ENCODE measurements around the gene PIM2. TPM values are rescaled to one million over a fixed set of nuclear protein-coding genes. Genes with fewer than 3 reads are reported as not detected.
"Not testable (repeated sequence)": the region's sequence is repeated elsewhere in the genome, so short reads cannot be mapped to it uniquely, and the experiment has no call there.

The PIM2 gene
- polyA plus RNA-seq, 12 donors = 1.1 to 4.5 (median 1.7) TPM; not detected in 2

DNA sequence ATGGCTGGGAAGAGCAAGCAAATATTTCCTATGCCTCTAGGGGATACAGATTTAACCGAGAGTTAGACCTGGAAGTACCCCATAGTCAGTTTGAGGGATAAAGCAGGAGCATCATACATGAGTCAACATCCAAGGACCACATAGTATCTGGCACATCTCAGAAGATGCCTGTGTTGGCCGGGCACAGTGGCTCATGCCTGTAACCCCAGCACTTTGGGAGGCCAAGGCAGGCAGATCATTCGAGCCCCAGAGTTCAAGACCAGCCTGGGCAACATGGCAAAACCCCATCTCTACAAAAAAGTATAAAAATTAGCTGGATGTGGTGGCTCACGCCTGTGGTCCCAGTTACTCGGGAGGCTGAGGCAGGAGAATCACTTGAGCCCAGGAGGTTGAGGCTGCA, 32.2 kb downstream of the PIM2 start:
- not testable (repeated sequence) for DNase-seq

DNA sequence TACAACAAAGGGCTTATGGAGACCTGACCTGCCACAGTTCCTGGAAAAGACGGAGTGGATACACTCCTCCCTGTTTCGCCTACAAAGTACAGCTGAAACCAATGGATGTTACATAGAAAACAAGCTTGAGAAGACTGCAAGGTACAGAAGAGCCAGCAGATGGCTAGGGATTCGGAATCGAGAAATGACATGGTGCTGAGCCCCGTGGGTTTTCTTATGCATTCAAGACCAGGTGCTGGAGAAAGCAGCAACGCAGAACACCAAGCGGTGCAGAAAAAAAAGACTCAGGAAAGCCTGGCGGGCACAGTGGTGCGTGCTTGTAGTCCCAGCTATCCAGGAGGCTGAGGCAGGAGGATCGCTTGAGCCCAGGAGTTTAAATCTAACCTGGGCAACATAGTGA, 35.1 kb downstream of the PIM2 start:
- DNase-seq = no peak

DNA sequence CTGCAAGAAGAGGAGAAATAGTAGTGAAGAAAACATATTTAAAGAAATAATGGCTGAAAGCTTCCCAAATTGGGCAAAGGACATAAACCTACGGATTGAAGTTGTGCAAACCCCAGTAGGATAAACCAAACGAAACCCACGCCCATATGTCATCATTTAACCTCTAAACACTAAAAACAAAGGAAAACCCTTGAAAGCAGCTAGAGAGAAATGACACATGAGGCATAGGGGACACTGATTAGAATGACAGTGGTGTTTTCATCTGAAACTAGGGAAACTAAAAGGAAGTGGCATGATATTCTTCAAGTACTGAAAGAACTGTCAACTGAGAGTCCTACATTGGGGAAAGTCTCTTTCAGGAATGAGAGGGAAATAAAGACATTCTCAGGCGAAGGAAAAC, 41.9 kb downstream of the PIM2 start:
- DNase-seq = not testable (repeated sequence)

DNA sequence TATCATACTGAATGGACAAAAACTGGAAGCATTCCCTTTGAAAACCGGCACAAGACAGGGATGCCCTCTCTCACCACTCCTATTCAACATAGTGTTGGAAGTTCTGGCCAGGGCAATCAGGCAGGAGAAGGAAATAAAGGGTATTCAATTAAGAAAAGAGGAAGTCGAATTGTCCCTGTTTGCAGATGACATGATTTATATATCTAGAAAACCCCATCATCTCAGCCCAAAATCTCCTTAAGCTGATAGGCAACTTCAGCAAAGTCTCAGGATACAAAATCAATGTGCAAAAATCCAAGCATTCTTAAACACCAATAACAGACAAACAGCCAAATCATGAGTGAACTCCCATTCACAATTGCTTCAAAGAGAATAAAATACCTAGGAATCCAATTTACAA, 46.8 kb downstream of the PIM2 start:
- not testable (repeated sequence) for DNase-seq

DNA sequence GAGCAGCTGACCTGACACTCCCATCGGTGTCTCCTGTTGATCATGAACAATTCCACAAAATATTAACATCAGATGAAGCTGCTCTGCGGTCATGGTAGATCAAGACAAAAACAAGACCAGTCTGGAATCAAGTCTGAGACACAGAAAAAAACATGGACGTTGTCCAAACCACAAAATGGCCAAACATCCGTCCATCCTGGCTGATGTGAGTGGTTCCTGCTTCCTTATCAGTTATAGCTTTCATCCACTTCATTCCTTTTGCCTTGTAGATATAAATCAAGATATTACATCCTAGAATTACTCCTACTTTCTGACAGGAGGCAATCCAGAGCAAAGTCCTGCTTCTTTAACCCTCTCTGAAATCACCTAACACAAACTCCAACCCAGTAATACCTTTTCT, 54.6 kb downstream of the PIM2 start:
- no peak for DNase-seq

Other genes starting within 250 kb of the PIM2 start
- gene WAS, start 235.2 kb downstream of the PIM2 start, polyA plus RNA-seq (ENCODE audit: insufficient read length in 12 of 12) = 10 to 100 TPM in 2 of 12 donors, 1 to 10 TPM in 9, not detected in 1; 2.5 to 21.9 (median 3.3) TPM
- 10 to 100 TPM in 1 of 12 donors, 1 to 10 TPM in 10, not detected in 1; 3.0 to 21.7 (median 3.9) TPM for gene SUV39H1, start 222.3 kb downstream of the PIM2 start, polyA plus RNA-seq (ENCODE audit: insufficient read length in 12 of 12)
- under 1 TPM in 1 of 12 donors, not detected in 11; 0.29 TPM for gene GLOD5, start 157.3 kb downstream of the PIM2 start, polyA plus RNA-seq (ENCODE audit: insufficient read length in 12 of 12)
- gene GATA1, start 132.4 kb downstream of the PIM2 start, polyA plus RNA-seq (ENCODE audit: insufficient read length in 12 of 12) = 1 to 10 TPM in 2 of 12 donors, under 1 TPM in 8, not detected in 2; 0.37 to 1.4 (median 0.51) TPM
- 100 to 1,000 TPM in 5 of 12 donors, 10 to 100 TPM in 6, not detected in 1; 81.3 to 151 (median 95.2) TPM for gene HDAC6, start 117.0 kb downstream of the PIM2 start, polyA plus RNA-seq (ENCODE audit: insufficient read length in 12 of 12)
- under 1 TPM in 1 of 12 donors, not detected in 11; 0.13 TPM for gene ERAS, start 92.5 kb downstream of the PIM2 start, polyA plus RNA-seq (ENCODE audit: insufficient read length in 12 of 12)
- 10 to 100 TPM in 1 of 12 donors, under 1 TPM in 3, not detected in 8; 0.32 to 22.5 (median 0.41) TPM for gene PCSK1N, start 83.4 kb downstream of the PIM2 start, polyA plus RNA-seq (ENCODE audit: insufficient read length in 12 of 12)
- gene TIMM17B, start 21.3 kb downstream of the PIM2 start, polyA plus RNA-seq (ENCODE audit: insufficient read length in 12 of 12) = 10 to 100 TPM in 11 of 12 donors, not detected in 1; 23.6 to 44.3 (median 28.5) TPM
- 10 to 100 TPM in 11 of 12 donors, not detected in 1; 46.3 to 96.3 (median 58.6) TPM for gene PQBP1, start 21.1 kb downstream of the PIM2 start, polyA plus RNA-seq (ENCODE audit: insufficient read length in 12 of 12)
- 10 to 100 TPM in 11 of 12 donors, not detected in 1; 14.8 to 19.8 (median 16.5) TPM for gene SLC35A2, start 7.4 kb downstream of the PIM2 start, polyA plus RNA-seq (ENCODE audit: insufficient read length in 12 of 12)
- gene OTUD5, start 38.6 kb upstream of the PIM2 start, polyA plus RNA-seq (ENCODE audit: insufficient read length in 12 of 12) = 10 to 100 TPM in 11 of 12 donors, not detected in 1; 30.6 to 57.7 (median 35.2) TPM
- gene KCND1, start 52.8 kb upstream of the PIM2 start, polyA plus RNA-seq (ENCODE audit: insufficient read length in 12 of 12) = 1 to 10 TPM in 4 of 12 donors, under 1 TPM in 6, not detected in 2; 0.63 to 5.0 (median 0.96) TPM
- gene GRIPAP1, start 83.2 kb upstream of the PIM2 start, polyA plus RNA-seq (ENCODE audit: insufficient read length in 12 of 12) = 10 to 100 TPM in 11 of 12 donors, not detected in 1; 15.5 to 49.0 (median 24.6) TPM
- 10 to 100 TPM in 11 of 12 donors, not detected in 1; 18.0 to 39.7 (median 20.6) TPM for gene TFE3, start 124.3 kb upstream of the PIM2 start, polyA plus RNA-seq (ENCODE audit: insufficient read length in 12 of 12)
- 10 to 100 TPM in 2 of 12 donors, 1 to 10 TPM in 9, not detected in 1; 2.7 to 12.4 (median 4.2) TPM for gene CCDC120, start 140.0 kb upstream of the PIM2 start, polyA plus RNA-seq (ENCODE audit: insufficient read length in 12 of 12)
- gene PRAF2, start 155.0 kb upstream of the PIM2 start, polyA plus RNA-seq (ENCODE audit: insufficient read length in 12 of 12) = 10 to 100 TPM in 11 of 12 donors, not detected in 1; 15.7 to 63.8 (median 22.1) TPM
- 10 to 100 TPM in 11 of 12 donors, not detected in 1; 20.7 to 44.0 (median 33.2) TPM for gene WDR45, start 160.9 kb upstream of the PIM2 start, polyA plus RNA-seq (ENCODE audit: insufficient read length in 12 of 12)
- gene GPKOW, start 204.7 kb upstream of the PIM2 start, polyA plus RNA-seq (ENCODE audit: insufficient read length in 12 of 12) = 10 to 100 TPM in 11 of 12 donors, not detected in 1; 15.5 to 19.0 (median 17.1) TPM
- gene MAGIX, start 243.7 kb upstream of the PIM2 start, polyA plus RNA-seq (ENCODE audit: insufficient read length in 12 of 12) = 1 to 10 TPM in 10 of 12 donors, not detected in 2; 1.2 to 2.3 (median 1.9) TPM

All from muscle of arm (tissue), 12 donors.